ENCODE measurements around the gene TNFRSF6B. TPM values are rescaled to one million over a fixed set of nuclear protein-coding genes. Genes with fewer than 3 reads are reported as not detected.

TNFRSF6B gene
- total and polyA plus RNA-seq, 2 donors (not counting 3 experiments of a cell fraction or from before 2014, with no cell fraction given): 0.69 to 11.3 TPM

DNA sequence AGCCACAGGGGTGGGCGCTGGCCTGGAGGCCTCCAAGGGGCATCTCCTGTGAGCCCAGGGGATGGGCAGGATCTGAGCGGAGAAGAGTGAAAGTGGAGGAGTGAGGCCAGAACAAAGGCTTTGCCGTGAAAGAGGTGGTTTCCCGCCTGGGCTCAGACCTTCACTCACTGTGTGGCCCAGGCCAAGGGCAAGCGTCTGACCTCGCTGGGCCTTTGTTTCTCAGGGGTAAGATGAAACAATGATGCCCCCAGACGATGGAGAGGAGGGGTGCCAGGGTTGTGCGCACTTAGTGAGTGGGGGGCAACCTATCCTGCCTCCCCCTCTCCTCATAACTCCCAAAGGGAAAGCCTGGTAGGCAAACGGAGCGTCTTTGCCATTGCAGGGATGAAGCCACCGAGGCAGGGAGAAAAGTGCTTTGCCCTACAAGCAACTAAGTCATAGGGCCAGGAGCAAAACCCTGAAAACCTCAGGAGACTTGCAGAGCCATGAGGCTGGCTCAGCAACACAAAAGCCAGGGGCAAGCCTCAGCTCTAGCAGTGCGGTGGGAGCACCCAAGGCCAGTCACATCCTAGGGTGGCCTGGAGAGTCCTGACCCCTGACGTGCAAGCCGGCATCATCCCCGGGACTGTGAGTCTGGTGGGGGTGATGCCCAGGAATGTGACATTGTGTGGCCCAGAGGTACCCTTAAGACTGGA is 42.3 kb upstream of the TNFRSF6B start:
- FAIRE-seq (no peak), DNase-seq (ENCODE audit: low read depth, low spot score) (no peak)
- H3K36me3 ChIP-seq (ENCODE audit: control insufficient read depth in 2 of 2, extremely low read depth in 1 of 2, insufficient read depth in 2 of 2, low read length in 2 of 2): no peaks in the 10 kb centered on the region
- H3K4me1 ChIP-seq (ENCODE audit: control insufficient read depth, extremely low read depth, insufficient read depth, low read length): peaks cover 11% of the 10 kb centered on the region
- TF ChIP-seq, protein P1, sequence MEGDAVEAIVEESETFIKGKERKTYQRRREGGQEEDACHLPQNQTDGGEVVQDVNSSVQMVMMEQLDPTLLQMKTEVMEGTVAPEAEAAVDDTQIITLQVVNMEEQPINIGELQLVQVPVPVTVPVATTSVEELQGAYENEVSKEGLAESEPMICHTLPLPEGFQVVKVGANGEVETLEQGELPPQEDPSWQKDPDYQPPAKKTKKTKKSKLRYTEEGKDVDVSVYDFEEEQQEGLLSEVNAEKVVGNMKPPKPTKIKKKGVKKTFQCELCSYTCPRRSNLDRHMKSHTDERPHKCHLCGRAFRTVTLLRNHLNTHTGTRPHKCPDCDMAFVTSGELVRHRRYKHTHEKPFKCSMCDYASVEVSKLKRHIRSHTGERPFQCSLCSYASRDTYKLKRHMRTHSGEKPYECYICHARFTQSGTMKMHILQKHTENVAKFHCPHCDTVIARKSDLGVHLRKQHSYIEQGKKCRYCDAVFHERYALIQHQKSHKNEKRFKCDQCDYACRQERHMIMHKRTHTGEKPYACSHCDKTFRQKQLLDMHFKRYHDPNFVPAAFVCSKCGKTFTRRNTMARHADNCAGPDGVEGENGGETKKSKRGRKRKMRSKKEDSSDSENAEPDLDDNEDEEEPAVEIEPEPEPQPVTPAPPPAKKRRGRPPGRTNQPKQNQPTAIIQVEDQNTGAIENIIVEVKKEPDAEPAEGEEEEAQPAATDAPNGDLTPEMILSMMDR (IDR thresholded peaks at IDR 0.05; ENCODE audit: extremely low read depth in 1 of 2, insufficient read depth in 1 of 2, low read depth in 1 of 2, low read length in 2 of 2): no peak
- no peak for TF ChIP-seq MYC (IDR thresholded peaks at IDR 0.05; ENCODE audit: low read depth, low read length)
- TF ChIP-seq POLR2A (IDR thresholded peaks at IDR 0.05; ENCODE audit: low read depth, low read length): no peak
- TF ChIP-seq POLR2AphosphoS5 (IDR thresholded peaks at IDR 0.05; ENCODE audit: insufficient read depth, low read depth, low read length): no peak
- no peak for TF ChIP-seq FOS (IDR thresholded peaks at IDR 0.05; ENCODE audit: borderline replicate concordance, insufficient read depth, low read length)
- TF ChIP-seq GATA2 (IDR thresholded peaks at IDR 0.05; ENCODE audit: insufficient read depth, insufficient read length, low read depth, low read length): no peak
- no peak for TF ChIP-seq EZH2 (IDR thresholded peaks at IDR 0.05; ENCODE audit: borderline replicate concordance, low read depth, low read length, severe bottlenecking)
- TF ChIP-seq JUN (IDR thresholded peaks at IDR 0.05; ENCODE audit: borderline replicate concordance, insufficient read depth, insufficient read length, low read depth): no peak
- TF ChIP-seq, protein P2, sequence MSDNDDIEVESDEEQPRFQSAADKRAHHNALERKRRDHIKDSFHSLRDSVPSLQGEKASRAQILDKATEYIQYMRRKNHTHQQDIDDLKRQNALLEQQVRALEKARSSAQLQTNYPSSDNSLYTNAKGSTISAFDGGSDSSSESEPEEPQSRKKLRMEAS (IDR thresholded peaks at IDR 0.05; ENCODE audit: insufficient read depth, insufficient read length): no peak
- CTCF ChIA-PET: no interaction called here
- no TSS peak for BruUV-seq (replicated peaks)
- H2AFZ ChIP-seq (ENCODE audit: low read depth, low read length): no peak overlapping the region
- no peaks in the 10 kb centered on the region for H4K20me1 ChIP-seq (replicated peaks; ENCODE audit: control insufficient read depth, extremely low read depth, insufficient read depth, low read length)
- H3K27me3 ChIP-seq (ENCODE audit: control insufficient read depth in 2 of 2, insufficient read depth in 2 of 2, low read length in 2 of 2): peaks cover 1 to 11% of the 10 kb centered on the region in 2 experiments
- intact Hi-C loops (cut with micrococcal nuclease): no loop called here
- H3K9me1 ChIP-seq (replicated peaks; ENCODE audit: control insufficient read depth, extremely low read depth, insufficient read depth, low read length): no peaks in the 10 kb centered on the region
- dilution Hi-C loops (cut with MboI; ENCODE audit: extremely low pct_ligation_motif_present, low sequenced_read_pairs): no loop called here
- no peak overlapping the region for H3K4me3 ChIP-seq (replicated peaks in 1 of 3; ENCODE audit: insufficient read depth in 1 of 3, low read depth in 1 of 3, low read length in 3 of 3)
- H3K4me2 ChIP-seq (ENCODE audit: insufficient read depth, low read length): no peak overlapping the region
- POLR2A ChIA-PET: no interaction called here
- no peak overlapping the region for H3K27ac ChIP-seq (ENCODE audit: insufficient read depth, low read depth, low read length)
- H3K9me3 ChIP-seq (replicated peaks; ENCODE audit: control insufficient read depth, insufficient read depth, low read length): no peaks in the 10 kb centered on the region
- H3K79me2 ChIP-seq (ENCODE audit: control insufficient read depth, insufficient read depth, low read length): peaks cover 2% of the 10 kb centered on the region
- H3K9ac ChIP-seq (replicated peaks; ENCODE audit: extremely low read depth, insufficient read depth, low read length): no peak overlapping the region
